ENCODE results near the gene MAD2L2.

DNA sequence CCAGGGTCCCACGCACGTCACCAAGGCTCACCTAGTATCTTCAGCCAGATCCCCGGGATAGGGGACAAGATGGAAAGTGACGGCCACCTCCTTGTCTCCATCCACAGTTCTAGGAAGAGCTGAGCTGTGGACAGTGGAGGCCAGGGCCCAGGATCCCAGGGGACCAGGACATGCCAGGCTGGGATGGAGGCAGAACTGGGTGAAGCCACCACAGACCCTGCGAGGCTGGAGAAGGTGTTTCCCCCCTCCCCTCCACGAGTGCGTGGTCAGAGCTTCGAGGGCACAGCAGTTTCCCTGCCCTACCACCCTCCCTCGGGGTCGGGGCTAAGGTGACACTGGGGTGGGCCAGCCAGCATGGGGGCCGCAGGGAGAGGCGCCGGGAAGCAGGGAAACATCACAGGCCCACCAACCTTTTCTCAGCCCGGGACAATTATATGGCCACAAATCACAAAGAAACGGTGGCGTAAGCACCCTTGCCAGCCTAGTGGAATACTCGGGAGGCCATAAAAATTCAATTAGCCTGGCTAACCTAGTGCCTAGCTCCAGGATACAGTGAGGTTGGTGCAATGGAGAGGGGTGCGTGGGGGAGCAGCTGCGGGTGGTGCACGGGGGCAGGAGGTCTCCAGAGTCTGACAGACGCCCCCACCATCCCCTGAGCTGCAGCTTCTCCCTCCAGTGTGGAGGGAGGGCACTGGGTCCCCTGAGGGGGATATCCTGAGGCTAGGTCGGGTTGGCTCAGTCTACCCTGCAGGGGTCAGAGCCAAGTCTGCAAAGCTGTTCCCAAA, 23.9 kb upstream of the MAD2L2 start:
- TF ChIP-seq, protein P1, sequence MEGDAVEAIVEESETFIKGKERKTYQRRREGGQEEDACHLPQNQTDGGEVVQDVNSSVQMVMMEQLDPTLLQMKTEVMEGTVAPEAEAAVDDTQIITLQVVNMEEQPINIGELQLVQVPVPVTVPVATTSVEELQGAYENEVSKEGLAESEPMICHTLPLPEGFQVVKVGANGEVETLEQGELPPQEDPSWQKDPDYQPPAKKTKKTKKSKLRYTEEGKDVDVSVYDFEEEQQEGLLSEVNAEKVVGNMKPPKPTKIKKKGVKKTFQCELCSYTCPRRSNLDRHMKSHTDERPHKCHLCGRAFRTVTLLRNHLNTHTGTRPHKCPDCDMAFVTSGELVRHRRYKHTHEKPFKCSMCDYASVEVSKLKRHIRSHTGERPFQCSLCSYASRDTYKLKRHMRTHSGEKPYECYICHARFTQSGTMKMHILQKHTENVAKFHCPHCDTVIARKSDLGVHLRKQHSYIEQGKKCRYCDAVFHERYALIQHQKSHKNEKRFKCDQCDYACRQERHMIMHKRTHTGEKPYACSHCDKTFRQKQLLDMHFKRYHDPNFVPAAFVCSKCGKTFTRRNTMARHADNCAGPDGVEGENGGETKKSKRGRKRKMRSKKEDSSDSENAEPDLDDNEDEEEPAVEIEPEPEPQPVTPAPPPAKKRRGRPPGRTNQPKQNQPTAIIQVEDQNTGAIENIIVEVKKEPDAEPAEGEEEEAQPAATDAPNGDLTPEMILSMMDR (IDR thresholded peaks at IDR 0.05; ENCODE audit: low read length) = no peak
- no peak for TF ChIP-seq EZH2 (IDR thresholded peaks at IDR 0.05; ENCODE audit: borderline replicate concordance, low read length)

All from OCI-LY1 (cell line).